Measurements from ENCODE around the gene SCAANT1. TPM values are rescaled to one million over a fixed set of nuclear protein-coding genes. Genes with fewer than 3 reads are reported as not detected.

The SCAANT1 gene
- total RNA-seq, 1 experiment from 2014 or later, result not detected

GRCh38 chr3:63959146-63959545 lies 47.0 kb upstream of the SCAANT1 start:
- Histone ChIP-seq H3K4me1 (replicated peaks; ENCODE audit: insufficient read depth) (peaks cover 13% of the 10 kb centered on the region), H3F3A (ENCODE audit: insufficient read depth, low read depth) (no peaks in the 10 kb centered on the region), H4K20me1 (ENCODE audit: insufficient read depth) (no peaks in the 10 kb centered on the region; the same call in 1 of the 2 replicates), H2AFZ (no peak overlapping the region), H3K36me3 (ENCODE audit: low read depth) (no peaks in the 10 kb centered on the region), H3K9me3 (ENCODE audit: insufficient read depth, low read depth) (no peaks in the 10 kb centered on the region), H3K27ac (no peak overlapping the region), H3K4me2 (no peak overlapping the region), H3K9me2 (ENCODE audit: insufficient read depth) (no peaks in the 10 kb centered on the region), H3K27me3 (ENCODE audit: insufficient read depth, low read depth) (no peaks in the 10 kb centered on the region), H3K4me3 (no peak overlapping the region), H3K79me2 (ENCODE audit: low read depth) (peaks cover 13% of the 10 kb centered on the region; the same call in 1 of the 2 replicates)
- CTCF ChIA-PET, result no interaction called here
- no TSS peak for BruUV-seq (replicated peaks)
- no peak for DNase-seq
- intact Hi-C loops (cut with micrococcal nuclease; ENCODE audit: unreplicated experiment), result no loop called here
- TF ChIP-seq CTCF (conservative IDR thresholded peaks at IDR 0.05), result no peak
- TF ChIP-seq EZH2 (IDR thresholded peaks at IDR 0.05; ENCODE audit: low read depth), result no peak
- POLR2A ChIA-PET (ENCODE audit: unreplicated experiment), result interaction anchor here (0.7 kb wide), 1 partner anchor 9 kb away, joined by 8 read pairs; no protein-coding TSS in a partner anchor

DNA sequence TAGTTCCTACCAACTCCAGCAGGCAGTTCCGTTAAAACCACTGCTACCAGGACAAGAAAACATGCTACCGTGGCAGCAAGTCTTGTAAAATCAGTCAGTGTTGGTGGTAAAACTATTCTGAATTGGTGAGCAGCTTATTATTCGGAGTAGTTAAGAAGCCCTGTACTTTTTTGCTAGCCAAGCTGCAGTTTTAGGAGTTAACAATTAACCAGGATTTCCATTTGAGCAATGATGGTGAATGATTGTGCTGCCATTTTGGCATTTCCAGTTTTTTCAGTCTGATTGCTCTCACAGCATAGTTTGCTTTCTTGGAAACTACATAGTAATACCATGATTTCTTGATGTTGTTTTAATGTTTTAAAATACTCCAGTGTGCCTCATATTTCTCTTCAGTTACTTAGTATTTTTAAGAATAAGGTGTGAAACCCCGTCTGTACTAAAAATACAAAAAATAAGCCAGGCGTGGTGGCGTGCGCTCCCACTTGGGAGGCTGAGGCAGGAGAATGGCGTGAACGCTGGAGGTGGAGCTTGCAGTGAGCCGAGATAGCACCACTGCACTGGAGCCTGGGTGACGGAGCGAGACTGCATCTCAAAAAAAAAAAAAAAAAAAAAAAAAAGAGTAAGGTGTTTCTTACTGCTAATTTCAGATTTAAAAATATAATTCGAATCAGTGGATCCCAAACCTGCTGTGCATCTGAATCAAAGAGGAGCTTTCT lies 43.8 kb upstream of the SCAANT1 start:
- H3K79me2 ChIP-seq (ENCODE audit: low read depth), result 0 out of 2 replicates have a peak, but pooled peaks cover 5% of the 10 kb centered on the region
- POLR2A ChIA-PET (ENCODE audit: unreplicated experiment), result no interaction called here
- H3K9me2 ChIP-seq (ENCODE audit: insufficient read depth), result no peaks in the 10 kb centered on the region
- no peak overlapping the region for H3K4me2 ChIP-seq
- H3K4me1 ChIP-seq (replicated peaks; ENCODE audit: insufficient read depth), result peaks cover 13% of the 10 kb centered on the region
- BruUV-seq (replicated peaks), result no TSS peak
- CTCF ChIA-PET, result no interaction called here
- H2AFZ ChIP-seq, result no peak overlapping the region
- H3K27me3 ChIP-seq (ENCODE audit: insufficient read depth, low read depth), result no peaks in the 10 kb centered on the region
- H3K4me3 ChIP-seq, result no peak overlapping the region
- no peaks in the 10 kb centered on the region for H3K9me3 ChIP-seq (ENCODE audit: insufficient read depth, low read depth)
- H3K36me3 ChIP-seq (ENCODE audit: low read depth), result no peaks in the 10 kb centered on the region
- no peak for DNase-seq
- no peaks in the 10 kb centered on the region; the same call in 1 of the 2 replicates for H4K20me1 ChIP-seq (ENCODE audit: insufficient read depth)
- H3K27ac ChIP-seq, result no peak overlapping the region
- TF ChIP-seq EZH2 (IDR thresholded peaks at IDR 0.05; ENCODE audit: low read depth) (no peak), CTCF (conservative IDR thresholded peaks at IDR 0.05) (no peak)
- H3F3A ChIP-seq (ENCODE audit: insufficient read depth, low read depth), result no peaks in the 10 kb centered on the region
- intact Hi-C loops (cut with micrococcal nuclease; ENCODE audit: unreplicated experiment), result no loop called here

DNA sequence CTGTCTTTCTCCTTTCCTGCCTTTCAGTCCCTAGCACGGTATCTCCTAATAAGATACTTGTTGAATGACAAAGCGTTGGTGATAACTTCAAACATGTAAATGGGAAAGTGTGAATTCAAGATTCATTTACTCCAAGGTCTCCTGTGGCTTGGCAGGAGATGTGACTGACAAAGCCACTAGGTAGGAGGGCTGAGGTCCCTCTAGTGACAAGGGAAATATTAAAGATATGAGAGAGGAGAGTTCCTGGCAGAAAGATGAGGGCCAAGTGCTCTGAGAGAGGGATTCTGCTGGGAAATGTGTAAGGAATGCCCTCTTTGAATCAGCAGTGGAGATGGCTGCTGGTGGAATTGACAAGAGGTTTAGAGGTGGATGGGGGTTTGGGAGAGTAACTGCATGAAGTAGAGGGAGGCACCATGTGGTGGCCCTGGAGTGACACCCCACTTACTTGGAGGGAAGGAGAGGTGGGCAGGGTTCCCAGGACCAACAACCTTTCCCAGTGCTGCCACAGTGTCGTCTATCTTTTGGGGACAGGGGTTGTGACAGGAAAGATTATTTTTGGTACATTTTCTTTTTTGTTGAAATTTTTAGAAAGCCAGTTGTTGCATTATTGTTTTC lies 43.0 kb upstream of the SCAANT1 start:
- CTCF ChIA-PET, result no interaction called here

More for the DNA sequence above, 43.0 kb upstream of the SCAANT1 start:
- Histone ChIP-seq H3K79me2 (ENCODE audit: low read depth) (0 out of 2 replicates have a peak, but pooled peaks cover 4% of the 10 kb centered on the region), H3K27ac (no peak overlapping the region), H3F3A (ENCODE audit: insufficient read depth, low read depth) (no peaks in the 10 kb centered on the region), H3K27me3 (ENCODE audit: insufficient read depth, low read depth) (no peaks in the 10 kb centered on the region), H3K36me3 (ENCODE audit: low read depth) (no peaks in the 10 kb centered on the region), H3K4me2 (no peak overlapping the region), H3K9me2 (ENCODE audit: insufficient read depth) (no peaks in the 10 kb centered on the region), H3K4me3 (no peak overlapping the region), H3K9me3 (ENCODE audit: insufficient read depth, low read depth) (no peaks in the 10 kb centered on the region), H2AFZ (no peak overlapping the region), H4K20me1 (ENCODE audit: insufficient read depth) (no peaks in the 10 kb centered on the region; the same call in 1 of the 2 replicates), H3K4me1 (replicated peaks; ENCODE audit: insufficient read depth) (peaks cover 5% of the 10 kb centered on the region; the same call in 1 of the 2 replicates)
- no peak for DNase-seq
- POLR2A ChIA-PET (ENCODE audit: unreplicated experiment), result no interaction called here
- BruUV-seq (replicated peaks), result no TSS peak
- intact Hi-C loops (cut with micrococcal nuclease; ENCODE audit: unreplicated experiment), result no loop called here
- TF ChIP-seq CTCF (conservative IDR thresholded peaks at IDR 0.05) (no peak), EZH2 (IDR thresholded peaks at IDR 0.05; ENCODE audit: low read depth) (no peak)
